OCI-LY7 (cell line): ENCODE data around the gene SPINK4.

Experiments used
- CTCF ChIP-seq: fragments of 200-600 bp; sonication (generic); conservative IDR thresholded peaks from 2 replicates; pipeline ENCODE4 v1.5.1; 2014; ENCODE audit warnings: mild to moderate bottlenecking, antibody characterized with exemption, low read length, moderate library complexity, mixed read lengths
- EZH2phosphoT487 ChIP-seq: fragments of 200-600 bp; sonication (generic); IDR thresholded peaks from 2 replicates; pipeline ENCODE4 v1.6.1; 2018; ENCODE audit warnings: low read depth, borderline replicate concordance, mild to moderate bottlenecking, mixed run types, antibody characterized with exemption, low read length, moderate library complexity, mixed read lengths

GRCh38 chr9:33291901-33292300 lies 51.9 kb downstream of the SPINK4 start:
- TF ChIP-seq CTCF (no peak), EZH2phosphoT487 (no peak)
